HG03196 (cell line): Measurements from ENCODE around the gene RASGEF1C.

Source experiments
- ATAC-seq: cut with Tn5 transposase; IDR thresholded peaks from one replicate; pipeline ENCODE4 v1.9.1; 2021; ENCODE audit not compliant: unreplicated experiment

The RASGEF1C gene

DNA sequence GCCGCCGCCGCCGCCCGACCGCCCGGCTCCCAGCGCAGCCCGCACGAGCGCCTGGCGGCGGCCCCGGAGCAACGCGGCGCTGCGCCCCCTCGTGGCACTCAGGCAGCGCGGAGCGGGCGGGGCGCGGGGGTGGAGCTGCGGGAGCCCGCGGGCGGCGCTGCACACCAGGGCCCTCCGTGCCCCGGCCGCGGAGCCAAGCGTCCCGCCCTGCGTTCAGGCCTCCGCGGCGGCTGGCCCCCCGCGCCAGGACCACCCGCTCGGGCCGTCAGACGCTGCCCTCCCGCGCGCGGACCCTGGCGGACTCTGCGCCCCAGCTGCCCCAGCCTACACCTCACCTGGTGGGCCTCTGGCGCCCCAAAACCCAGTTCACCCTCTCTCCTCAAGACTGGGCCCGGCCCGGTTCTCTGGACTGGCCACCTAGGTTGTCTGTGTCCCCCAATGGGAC lies at the start of gene RASGEF1C:
RASGEF1C (minus strand) TSS at position 75 of the 445 bp plus-strand sequence. CDS start 71,159 bp downstream, outside the sequence.
- no peak for ATAC-seq

DNA sequence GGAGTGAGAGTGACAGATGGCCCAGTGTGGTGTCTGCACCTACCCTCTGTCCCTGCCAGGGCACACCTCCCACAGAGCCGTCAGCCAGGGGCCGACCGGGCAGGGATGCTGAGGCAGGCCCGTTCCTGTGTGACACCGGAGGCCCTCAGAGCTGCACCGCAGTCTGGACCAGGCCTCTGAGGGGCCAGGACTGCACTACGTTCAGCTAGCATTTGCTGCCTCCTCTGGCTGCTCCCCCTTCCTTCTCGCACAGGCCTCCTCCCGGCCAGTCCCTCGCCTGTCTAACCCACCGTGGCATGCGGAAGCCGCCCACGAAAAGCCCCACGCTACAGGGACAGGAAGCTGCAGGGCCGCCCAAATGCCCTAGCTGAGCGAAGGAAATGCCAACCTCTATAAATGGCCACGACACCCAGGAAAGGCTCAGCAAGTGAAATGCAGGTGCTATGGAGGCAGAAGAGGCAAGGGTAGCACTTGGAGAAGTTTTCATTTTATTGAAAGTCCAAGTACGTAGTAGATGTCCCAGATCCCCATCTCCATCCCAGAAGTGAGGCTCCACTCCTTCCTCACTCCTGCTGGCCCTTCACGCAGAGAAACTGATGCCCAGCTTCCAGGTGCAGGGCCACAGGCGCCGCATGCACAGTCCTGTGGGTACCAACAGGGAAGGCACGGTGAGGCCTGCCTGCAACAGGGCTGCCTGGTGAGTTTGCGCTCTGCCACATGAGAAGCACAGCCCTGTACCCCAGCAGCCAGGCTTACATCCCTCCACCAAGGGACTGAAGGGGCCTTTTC lies 44.2 kb upstream of the RASGEF1C start:
- no peak for ATAC-seq

DNA sequence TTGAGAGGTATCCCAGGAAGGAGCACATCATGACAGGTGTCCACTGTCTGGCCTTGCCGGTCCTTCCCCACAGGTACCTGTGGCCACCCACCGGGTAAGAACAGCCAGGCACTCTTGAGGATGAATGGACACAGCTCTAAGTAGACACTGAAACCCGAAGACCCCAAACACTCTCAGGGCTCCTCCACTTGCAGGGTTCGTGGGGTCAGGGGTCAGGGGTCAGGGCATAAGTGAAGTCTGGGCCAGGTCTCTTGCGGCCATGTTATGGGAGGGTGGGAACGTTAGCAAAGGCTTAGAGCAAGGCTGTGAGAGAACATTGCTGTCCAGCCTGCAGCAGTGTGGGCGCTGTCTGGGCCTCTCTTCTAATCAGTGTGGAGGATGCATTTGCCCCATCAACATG lies 42.9 kb upstream of the RASGEF1C start:
- ATAC-seq = no peak

DNA sequence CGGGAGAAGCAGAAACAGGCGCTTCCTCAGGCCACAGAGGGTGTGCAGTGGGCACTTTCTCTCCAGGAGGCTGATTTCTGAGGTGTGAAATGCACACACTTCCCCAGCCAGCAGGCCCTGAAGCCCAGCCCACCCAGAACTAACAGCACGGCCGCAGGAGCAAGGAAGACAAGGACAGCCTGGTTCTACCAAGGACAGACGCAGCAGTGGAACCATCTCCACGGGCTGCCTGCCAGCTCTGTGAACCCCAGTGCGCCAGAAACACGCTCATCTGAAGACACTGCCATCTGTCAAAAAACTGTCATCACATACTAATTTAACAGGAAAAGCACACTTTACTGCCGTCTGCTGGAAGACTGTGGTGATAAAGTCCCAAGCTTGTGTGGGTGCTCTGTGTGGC lies 42.1 kb upstream of the RASGEF1C start:
- ATAC-seq = no peak

DNA sequence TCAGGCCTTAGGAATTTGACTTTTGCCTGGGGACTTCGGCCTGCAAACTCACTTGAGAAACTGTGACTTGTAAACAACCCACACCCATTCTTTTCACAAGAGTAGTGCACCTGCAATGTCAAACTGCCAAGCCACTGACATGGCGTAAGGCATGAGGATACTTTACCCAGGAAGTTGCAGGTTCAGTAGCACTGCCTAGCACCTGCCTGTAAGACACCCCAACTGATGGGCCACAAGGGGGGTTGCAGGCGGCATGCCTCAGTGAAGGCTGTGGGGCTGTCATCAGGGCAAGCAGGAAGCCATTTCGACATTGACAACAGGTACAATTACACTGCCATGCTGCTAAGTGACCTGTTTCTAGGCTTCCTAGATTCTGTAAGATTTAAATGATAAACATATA lies 41.3 kb upstream of the RASGEF1C start:
- no peak for ATAC-seq

DNA sequence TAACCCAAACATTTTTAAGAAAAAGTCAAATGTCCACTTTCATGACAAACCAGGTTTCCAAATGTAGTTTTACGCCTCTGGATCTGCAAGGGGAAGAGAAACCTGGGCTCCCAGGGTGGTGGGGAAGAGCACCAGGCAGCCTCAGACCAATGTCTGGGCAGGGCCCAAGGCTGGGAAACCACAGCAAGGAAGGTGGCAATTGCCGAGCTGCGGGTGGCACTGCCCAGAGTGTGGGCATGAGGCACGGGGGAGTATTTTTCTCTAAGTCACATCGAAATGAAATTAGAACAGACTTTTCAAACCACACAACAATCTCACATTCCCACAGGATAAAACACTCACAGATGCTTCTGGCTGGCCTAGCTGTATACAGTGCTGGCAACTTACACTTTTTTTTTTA lies 32.6 kb upstream of the RASGEF1C start:
- ATAC-seq = no peak

DNA sequence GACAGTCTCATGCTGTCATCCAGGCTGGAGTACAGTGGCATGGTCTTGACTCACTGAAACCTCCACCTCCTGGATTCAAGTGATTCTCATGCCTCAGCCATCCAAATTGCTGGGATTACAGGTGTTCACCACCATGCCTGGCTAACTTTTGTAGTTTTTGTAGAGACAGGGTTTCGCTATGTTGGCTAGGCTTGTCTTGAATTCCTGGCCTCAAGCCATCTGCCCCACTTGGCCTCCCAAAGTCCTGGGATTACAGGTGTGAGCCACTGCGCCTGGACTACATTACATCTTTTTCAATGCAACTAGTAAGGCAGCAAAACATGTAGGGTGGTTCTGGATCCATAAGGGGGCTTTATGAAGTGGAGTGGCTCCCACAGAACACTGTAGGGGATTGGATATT lies 29.6 kb upstream of the RASGEF1C start:
- no peak for ATAC-seq

DNA sequence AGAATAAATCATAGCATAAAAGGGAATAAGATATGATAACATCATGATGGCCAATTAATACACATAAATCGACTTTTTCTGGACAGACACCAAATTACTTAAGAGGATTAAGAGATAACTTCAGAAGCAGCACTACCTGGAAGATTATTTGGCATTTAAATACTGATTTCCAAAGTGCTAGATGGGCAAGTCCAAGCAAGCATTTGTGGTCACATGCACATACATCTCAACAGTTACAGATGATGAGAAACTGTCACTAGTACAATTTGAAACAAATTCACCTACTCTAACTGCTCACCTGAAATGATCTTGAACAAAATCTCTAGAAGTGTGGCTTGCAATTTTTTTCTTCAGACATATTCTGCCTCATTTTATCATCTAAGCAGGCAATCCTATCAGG lies 26.8 kb upstream of the RASGEF1C start:
- no peak for ATAC-seq

DNA sequence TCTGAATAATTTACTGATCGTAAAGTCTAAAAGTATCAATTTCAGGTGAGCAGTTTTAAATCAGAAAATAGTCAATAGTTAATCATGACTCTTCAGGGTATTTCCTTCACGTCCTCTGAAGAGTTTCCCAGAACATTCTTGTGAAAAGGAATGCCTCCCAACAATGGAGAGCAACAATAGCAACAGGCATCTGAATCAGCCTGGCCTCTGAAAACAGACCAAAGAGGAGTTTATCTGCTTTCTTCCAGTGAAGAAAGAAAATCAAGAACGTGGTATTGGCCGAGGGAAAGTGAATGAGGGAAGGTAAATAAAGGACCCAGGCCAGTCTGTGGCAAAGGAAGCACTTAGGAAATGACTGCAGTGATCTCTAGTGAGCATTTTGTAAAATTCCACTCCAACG lies 26.1 kb upstream of the RASGEF1C start:
- no peak for ATAC-seq

DNA sequence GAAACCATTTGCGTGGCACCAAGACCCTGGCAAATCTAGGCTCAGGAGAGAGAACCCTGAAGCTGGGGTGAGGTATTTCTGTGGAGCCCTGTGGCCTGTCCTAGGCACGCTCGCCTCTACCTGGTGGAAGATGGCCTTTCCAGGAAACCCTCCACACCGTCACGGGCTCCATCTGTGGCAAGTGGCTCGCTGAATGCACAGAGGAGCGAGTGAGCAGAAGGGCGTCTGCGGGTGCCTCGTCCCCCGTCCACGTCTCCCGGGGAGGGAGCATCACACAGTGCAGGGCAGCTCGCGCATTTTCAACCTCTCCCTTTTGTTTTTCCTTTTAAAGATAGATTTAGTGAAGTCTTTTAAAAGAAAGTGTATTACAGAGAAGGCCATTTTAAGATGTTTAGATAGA lies 25.3 kb upstream of the RASGEF1C start:
- ATAC-seq = no peak

DNA sequence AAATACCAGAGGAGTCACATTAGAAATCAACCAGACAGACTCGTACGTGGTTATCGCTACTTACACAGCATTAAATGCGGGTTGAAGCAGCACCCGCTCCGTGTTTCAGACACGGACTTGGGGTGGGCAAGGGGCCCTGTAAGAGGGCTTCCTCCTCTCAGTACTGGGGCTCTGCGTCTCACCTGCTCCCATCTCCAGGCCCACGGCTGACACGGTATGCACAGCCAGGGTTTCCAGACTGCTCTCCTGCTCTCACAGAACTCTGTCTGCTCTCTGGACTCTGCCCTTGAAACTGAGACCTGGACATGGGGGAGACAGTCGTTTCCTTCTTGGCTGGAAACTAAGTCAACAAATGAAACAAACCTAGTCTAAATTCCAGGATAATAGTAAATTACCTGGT lies 24.7 kb upstream of the RASGEF1C start:
- ATAC-seq = no peak

DNA sequence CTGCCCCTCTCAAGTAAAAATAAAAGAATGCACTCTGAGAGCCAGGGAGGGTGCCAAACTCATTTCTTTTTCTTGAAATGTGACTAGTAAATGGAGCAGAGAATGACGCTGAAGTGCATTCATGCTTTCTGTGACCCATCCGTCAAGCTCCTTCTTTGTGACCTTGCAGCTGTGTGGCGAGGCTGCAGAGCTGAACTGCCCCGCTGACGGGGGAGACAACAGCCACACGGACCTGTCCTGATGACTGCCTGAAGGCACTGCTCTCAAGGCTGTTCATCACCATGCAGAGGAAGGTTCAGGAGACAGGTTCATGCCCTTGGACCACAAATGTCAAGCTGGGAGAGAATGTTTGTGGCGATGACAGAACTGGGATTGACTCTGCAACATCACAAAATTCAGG lies 21.0 kb upstream of the RASGEF1C start:
- ATAC-seq = no peak

DNA sequence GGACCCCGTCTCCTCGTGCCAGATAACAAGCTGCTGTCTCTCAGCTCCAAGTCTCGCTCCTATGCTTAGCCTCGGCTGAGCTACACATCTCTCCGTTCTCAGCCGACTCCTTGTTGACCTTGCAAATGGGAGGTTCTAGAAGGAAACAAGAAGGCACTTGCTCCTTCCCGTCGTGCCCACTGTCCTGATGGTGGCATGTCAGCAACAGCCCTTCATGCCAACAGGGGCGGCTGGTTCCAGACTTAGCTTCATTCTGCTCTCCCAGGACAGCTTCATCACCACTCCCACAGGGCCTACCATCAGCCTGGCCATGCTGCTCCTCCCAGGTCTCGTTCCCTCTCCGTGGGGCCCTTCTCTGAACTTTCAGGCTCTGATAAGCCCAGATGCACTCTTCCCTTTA lies 13.0 kb upstream of the RASGEF1C start:
- ATAC-seq = no peak

DNA sequence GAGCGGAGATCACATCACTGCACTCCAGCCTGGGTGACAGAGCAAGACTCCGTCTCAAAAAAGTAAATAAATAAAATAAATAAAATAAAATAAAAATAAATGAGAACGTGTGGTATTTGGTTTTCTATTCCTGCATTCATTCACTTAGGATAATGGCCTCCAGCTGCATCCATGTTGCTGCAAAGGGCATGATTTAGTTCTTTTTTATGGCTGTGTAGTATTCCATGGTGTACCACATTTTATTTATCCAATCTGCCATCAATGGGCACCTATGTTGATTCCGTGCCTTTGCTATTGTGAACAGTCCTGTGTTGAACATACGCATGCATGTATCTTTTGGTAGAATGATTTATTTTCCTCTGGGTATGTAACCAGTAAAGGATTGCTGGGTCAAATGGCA lies 8.8 kb upstream of the RASGEF1C start:
- no peak for ATAC-seq

DNA sequence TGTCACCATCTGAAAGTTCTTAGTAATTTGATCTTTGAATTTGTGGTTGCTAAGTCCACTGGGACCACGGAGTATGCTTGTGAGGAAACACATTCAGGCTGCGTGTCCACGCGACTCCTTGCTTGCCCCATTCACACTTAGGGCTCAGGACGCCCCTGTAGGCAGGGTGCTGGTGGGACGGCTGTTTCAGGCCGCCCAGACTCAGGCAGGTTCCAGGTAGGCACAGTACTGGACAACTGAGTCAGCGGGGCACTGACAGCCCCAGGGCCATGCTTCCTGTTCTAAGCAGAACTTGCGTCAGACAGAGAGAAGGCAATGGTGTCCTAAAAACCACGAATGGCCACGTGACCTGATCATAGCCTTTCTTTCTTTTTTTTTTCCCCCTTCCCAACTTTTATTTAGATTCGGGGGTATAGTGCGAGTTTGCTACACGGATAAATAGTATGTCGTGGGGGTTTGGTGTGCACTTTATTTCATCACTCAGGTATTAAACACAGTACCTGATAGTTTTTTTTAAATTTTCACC lies 7.7 kb upstream of the RASGEF1C start:
- ATAC-seq = no peak

DNA sequence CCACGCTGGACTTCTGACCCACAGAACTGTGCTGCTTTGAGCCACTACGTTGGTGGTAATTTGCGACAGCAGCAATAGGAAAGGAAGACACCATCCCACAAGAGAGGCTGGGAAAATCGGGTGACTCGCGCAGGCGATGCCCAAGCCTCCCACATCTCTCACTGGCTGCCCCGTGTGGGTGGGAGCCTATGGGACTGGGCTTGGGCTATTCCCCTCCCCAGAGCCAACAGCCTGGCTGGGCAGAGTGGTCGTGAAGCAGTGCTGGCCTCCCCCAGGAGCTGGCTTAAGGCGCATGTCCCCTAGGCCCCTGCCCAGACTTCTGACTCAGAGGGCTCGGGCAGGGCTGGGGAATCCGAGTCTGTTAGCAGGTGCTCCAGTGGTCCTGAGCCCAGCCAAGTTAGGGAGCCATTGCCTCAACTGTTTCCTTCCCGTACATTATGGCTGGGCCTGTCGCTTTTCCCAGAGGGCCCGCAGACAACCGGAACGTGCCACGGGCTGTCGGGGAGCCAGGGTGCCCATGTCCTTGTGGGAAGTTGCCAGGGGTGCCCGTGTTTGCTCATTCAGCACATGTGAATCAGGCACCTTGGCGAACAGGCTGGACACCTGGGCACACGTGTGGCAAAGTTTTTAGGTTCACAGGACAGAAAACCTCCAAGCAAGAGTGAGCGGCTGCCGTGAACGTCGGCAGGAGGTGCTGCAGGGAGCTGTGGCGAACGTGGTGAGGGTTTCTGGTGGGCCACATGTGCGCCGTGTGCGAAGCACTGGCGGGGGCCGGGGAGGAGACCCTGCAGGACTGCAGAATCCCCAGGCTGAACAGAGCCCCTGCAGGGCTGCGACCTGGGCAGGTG lies 7.0 kb upstream of the RASGEF1C start:
- no peak for ATAC-seq

DNA sequence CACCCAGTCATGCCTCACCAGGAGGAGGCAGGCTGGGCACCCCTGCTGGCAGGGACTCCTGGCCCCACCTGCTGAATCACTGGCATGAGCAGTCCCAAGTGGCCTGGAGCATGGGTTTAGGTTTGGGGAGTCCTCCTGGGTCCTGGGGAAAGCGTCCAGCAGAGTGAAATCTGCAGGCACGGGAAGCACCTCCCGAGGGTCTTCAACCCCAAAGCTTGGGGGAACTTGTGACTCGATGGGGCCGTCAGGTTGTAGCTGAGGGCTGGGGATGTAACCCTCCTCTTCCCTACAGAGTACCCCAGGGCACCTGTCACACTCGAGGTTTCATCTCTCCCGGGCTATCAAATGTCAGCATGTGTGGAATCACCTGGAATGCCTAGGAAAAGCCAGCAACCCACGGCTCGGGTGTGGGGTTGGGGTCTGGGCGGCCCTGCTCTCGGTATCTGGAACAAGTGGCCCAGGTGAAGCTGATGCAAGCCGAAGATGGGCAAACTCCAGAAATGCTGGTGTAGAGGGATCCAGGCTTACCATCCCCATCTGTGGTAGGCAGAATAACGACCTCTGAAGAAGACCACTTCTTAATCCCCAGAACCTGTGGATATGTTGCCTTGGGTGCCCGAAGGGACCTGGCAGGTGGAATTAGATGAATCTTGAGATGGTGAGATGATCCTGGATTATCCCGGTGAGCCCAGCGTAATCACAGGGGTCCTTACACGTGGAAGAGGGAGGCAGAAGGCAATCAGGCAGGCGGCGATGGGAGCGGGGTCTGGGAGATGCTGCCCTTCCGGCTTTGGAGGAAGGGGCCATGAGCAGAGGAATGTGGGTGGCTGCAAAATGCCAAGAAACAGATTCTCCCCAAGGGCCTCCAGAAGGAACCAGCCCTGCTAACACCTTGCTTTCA lies 6.1 kb upstream of the RASGEF1C start:
- no peak for ATAC-seq

DNA sequence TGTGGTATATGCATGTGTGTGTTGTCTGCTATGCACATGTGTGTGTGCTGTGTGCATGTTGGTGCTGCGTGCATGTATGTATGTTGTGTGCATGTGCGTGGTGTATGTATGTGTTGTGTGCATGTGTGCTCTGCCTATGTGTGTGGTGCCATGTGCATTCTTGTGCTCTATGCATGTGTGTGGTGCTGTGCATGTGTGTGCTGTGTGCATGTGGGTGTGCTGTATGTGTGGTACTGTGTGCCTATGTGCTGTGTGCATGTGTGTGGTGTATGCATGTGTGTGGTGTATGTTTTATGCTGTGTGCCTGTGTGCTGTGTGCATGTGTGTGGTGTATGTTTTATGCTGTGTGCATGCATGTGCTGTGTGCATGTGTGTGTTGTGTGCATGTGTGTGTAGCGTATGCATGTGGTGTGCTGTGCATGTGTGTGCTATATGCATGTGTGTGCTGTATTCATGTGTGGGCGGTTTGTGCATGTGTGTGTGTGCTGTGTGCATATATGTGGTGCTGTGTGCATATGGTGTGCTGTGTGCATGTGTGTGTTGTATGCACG lies 4.7 kb upstream of the RASGEF1C start:
- ATAC-seq = no peak

DNA sequence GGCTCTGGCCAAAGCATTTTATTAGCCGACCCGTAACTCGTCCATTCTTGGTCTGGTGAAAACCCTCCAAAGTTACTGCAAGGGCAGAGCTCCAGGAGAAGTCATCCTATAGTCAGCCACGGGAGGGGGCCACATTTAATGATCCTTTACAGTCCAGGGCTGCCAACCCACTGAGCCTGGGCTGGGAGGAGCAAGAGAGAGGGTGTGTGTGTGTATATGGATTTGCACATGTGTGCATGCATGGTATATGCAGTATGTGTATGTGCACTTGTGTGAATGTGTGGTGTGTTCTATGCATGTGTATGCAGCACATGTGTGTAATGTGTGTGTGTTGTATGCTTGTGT lies 4.2 kb upstream of the RASGEF1C start:
- ATAC-seq = no peak

DNA sequence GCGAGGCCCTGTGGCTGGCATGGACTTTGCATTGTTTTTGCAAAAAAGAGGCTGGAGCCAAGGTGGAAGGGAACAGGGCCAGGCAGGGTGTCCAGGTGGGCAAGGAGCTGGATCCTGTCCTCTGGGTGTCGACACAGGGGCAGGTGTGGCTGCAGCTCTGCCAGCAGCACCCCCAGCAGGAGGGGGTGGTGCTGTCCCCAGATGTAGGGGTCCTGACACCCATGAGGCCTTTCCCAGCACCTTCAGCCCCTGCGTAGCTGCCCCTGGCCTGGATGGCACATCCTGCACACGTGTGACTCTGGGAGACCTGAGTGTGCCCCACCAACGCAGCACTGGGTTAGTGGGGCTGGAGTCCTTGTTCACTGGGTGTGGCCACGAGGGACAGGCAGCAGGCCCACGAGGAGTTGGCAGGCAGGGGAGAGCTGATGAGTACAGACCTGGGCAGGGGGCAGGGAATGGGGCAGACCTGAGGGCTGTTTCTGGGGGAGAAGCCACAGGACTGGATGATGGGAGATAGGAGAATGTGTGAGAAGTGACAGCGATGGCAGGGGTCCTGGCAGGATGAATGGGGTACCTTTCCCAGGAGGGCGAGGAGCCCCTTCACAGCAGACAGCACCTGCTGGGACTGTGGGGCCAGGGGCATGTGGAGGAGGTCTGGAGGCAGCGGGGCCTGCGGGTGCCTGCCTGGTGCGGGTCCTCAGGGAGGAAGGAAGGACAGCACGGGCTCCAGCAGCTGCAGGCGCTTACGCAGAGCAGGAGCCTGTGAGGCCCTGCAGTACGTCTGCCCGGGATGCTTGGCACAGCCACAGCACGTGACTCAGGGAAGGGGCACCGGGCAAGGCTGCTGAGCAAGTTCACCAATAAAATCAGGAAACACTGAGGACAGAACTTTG lies 3.6 kb upstream of the RASGEF1C start:
- no peak for ATAC-seq
